ENCODE results near the gene PPFIBP2.
A peak's percentile ranks its signal among the peaks of the same experiment; 100 is the strongest.

Gene PPFIBP2

DNA sequence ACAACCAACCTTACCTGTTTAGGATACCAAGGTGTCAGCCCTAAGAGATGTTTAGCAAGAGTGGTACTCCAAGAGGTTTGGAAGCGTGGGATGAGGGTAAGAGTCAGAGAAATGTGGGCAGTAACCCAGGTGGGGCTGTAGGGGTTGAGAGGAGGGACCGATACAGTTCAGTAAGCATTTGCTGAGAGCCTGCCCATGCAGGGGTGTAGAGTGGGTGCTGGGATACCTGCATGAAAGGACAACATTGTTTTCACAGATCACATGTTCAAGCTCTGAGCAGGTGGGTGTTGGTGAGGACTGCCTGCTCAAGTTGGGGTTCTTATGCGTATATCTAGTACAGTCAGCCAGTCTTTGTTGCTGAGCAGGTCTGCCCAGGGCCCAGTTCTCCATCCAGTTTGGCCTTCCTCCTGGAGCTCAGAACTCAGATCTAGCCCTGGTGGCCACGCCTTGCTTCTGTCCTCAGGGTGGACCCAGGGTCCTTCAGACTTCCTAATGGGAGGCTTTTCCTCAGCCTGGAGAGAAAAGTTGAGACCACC, 14.8 kb downstream of the PPFIBP2 start:
- ATAC-seq = no peak

GRCh38 chr11:7530013-7530640, 16.3 kb downstream of the PPFIBP2 start:
- no peak for ATAC-seq

DNA sequence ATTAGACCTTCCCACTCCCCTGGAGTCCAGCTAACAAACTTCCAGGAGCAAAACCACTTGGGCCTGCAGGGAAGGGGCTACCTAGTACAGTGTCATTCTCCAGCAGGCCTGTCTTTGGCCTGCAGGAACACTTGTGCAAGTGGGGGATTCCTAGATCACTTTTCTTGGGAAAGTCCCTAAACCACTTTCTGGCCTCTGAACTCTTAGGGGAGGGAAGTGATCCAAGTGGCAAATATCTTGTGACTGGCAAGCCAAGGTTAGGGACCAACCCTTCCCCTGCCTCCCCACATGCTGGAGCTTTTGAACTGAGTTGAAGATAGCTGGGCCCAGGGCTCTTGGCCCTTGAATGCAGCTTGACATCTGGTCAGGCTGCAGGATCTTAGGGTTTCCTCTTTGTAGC, 17.2 kb downstream of the PPFIBP2 start:
- ATAC-seq = no peak

- no peak for ATAC-seq
Observed at GRCh38 chr11:7532405-7533145, 18.8 kb downstream of the PPFIBP2 start.

- no peak for ATAC-seq
Observed at GRCh38 chr11:7533199-7534041, 19.6 kb downstream of the PPFIBP2 start.

DNA sequence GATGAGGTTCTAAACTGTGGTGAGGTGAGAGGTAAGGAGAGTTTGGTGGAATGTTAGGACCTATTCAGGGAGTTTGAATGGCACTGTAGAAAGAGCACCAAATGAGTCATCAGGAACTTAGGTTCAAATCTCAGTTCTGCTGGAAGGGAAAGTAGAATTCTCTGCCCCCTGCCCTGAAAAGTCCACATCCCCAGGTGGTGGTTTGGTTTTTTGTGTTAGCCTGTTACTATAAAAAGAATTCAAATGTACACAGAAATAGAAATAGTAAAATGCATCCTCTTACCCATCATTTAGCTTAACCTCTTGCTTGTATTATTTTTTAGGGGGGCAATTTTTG, 20.2 kb downstream of the PPFIBP2 start:
- no peak for ATAC-seq

- no peak for ATAC-seq
Observed at GRCh38 chr11:7536100-7536499, 22.3 kb downstream of the PPFIBP2 start.

- ATAC-seq = no peak
Observed at GRCh38 chr11:7537265-7537664, 23.5 kb downstream of the PPFIBP2 start.

DNA sequence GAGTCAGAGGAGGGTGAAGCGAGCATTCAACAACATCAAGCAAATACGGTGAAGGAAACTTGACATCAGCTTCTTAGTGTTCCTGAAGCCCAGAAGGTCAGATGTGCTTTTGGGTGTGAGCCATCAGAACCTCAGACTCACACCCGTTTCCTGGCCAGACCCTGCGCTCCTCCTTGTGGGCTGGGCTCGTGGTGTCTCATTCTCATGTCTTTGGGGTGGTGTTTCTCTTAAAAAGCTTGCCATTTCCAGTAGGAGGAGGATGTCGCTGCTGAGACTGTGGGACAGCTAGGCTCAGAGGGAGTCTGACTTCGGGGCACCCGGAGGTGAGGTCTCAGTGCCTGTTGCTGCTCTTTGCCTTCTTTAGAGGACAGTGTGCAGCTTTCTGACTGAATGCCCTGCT, 24.2 kb downstream of the PPFIBP2 start:
- ATAC-seq = no peak

DNA sequence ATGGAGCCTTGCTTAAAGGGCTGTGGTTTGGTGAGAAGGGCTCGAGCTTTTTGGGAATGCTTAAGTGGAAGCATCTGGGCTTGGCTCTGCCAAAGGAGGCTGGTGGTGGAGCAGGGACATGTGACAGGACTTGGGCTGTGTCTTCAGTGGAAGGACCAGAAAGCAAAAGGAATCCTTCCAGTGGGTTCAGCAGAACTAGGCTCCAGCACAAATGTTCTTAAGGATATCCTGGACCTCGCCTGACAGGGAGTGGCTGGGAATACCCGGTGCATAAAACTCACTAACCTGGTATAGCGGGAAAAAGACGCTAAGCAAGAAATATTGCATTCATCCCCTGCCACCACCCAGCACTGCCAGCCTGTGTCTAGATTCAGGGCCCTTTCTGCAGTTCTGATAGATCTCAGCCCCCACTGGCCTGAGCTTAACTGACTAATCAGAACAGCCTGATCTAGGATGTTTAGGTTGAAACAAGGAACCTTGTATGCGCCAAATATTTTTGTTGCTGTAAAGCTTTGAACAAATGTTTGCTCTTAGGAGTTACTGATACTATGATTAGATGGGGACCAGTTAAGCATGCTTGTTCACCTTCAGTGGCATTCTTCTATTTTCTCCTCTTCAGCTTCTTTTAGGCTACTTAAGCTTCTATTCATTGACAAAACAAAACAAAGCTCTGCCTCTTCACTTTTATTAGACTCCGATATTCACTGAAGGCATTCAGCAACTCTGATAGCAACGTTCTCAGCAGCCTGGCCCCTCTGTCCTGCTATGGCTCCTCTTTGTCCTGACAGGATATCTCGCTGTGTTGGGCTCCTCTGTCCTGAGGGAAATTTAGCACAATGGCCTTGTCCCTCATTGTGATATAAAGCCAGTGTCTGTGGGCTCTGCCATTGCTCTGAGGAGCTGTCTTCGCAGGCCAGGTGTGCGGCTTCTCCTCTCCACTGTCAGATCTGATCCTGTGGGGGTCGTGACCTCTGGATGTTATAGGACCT, 25.0 kb downstream of the PPFIBP2 start:
- ATAC-seq = no peak

- no peak for ATAC-seq
Observed at GRCh38 chr11:7540830-7541555, 27.2 kb downstream of the PPFIBP2 start.

GRCh38 chr11:7543302-7543701, 29.5 kb downstream of the PPFIBP2 start:
- ATAC-seq = no peak

GRCh38 chr11:7544021-7544420, 30.2 kb downstream of the PPFIBP2 start:
- no peak for ATAC-seq

DNA sequence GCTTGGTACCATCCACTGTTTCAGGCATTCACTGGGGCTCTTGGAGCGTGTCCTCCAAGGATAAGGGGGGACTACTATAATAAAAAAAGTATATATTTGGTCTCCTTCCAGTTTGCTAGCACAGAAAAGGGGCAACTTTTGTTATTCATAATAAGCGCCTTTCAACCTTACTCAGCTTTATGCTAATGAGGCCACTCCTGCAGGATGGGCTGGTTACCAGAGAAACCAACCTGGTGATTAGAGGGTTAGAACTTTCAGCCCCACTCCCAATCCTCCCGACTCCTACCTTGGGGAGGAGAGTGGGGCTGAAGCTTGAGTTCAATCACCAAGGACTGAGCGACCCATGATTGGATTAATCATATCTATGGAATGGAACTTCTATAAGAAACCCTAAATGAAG, 31.8 kb downstream of the PPFIBP2 start:
- ATAC-seq = no peak

DNA sequence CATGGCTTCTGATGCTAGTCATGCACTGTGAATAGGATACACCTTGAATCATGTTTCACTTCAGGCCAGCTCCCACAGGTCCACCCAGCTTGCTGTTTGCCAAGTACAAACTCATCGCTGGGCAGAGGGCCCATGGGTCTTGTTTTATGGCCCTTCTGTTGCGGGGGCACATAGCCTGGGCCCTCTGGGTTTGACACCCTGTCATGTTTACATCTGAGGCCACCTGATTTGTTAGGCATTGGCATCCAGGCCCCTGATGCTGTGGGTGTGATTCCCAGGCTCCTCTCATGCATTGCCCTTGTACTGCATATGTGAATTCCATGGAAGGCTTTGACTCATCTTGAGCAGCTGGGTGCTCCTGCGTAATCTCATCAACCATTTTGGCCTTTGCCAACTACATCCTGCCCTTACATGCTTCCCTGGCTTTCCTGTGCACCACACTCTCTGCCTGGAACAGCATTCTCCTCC, 32.6 kb downstream of the PPFIBP2 start:
- no peak for ATAC-seq

GRCh38 chr11:7547687-7548086, 33.9 kb downstream of the PPFIBP2 start:
- ATAC-seq = no peak

- peak in 1 of 2 donors; percentile 38 for ATAC-seq
Observed at GRCh38 chr11:7548659-7549274, 35.0 kb downstream of the PPFIBP2 start.

GRCh38 chr11:7549681-7550080, 35.9 kb downstream of the PPFIBP2 start:
- ATAC-seq = no peak

DNA sequence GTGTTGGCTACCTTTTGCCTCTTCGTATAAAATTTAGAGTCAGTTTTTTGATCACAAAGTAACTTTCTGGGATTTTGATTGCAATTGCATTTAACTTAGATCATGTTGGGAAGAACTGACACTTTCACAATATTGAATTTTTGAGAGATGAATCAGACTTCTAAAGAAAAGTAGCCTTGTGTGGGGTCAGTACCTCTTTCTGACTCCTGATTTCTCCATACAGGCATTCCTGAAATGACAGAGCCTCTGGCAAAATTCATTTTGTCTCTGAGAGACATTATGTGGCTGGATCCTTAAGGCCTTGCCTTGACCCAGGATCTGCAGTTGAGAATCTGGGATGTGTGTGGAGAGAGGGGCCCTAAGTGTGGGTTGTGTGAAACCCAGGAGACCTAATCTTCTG, 37.8 kb downstream of the PPFIBP2 start:
- no peak for ATAC-seq

- ATAC-seq = no peak
Observed at GRCh38 chr11:7552666-7553065, 38.9 kb downstream of the PPFIBP2 start.
